SHP77 (cell line): ENCODE data around the gene FAM20A.
"Not testable (repeated sequence)": the region's sequence is repeated elsewhere in the genome, so short reads cannot be mapped to it uniquely, and the experiment has no call there.

Source experiments
- DNase-seq, 2 experiments: peaks; one replicate each; lab custom pipeline; 2025; lab: John Stamatoyannopoulos, UW

The FAM20A gene

GRCh38 chr17:68519051-68519450 is 82.1 kb downstream of the FAM20A start:
- not testable (repeated sequence) for DNase-seq

- DNase-seq: no peak
Measured at GRCh38 chr17:68518063-68518815, 82.9 kb downstream of the FAM20A start.

- DNase-seq: not testable (repeated sequence)
Measured at GRCh38 chr17:68517605-68518004, 83.6 kb downstream of the FAM20A start.

- no peak for DNase-seq
Measured at GRCh38 chr17:68516732-68517131, 84.4 kb downstream of the FAM20A start.

- no peak for DNase-seq
Measured at GRCh38 chr17:68514831-68515635, 86.1 kb downstream of the FAM20A start.

- no peak for DNase-seq
Measured at GRCh38 chr17:68513932-68514331, 87.2 kb downstream of the FAM20A start.

- DNase-seq: peak in 1 of 2 experiments; percentile 4
Measured at GRCh38 chr17:68512960-68513474, 88.2 kb downstream of the FAM20A start.

GRCh38 chr17:68512247-68512959 is 88.8 kb downstream of the FAM20A start, which contains the start of gene PRKAR1A:
Gene PRKAR1A, plus strand, starts transcription at chr17:68512430. Its CDS starts 2,970 bp downstream, at chr17:68515400.
- peak; percentile 94 for DNase-seq

- peak; percentile 80 to 83 for DNase-seq
Measured at GRCh38 chr17:68511671-68512246, 89.4 kb downstream of the FAM20A start.

GRCh38 chr17:68511254-68511670 is 89.9 kb downstream of the FAM20A start:
- no peak for DNase-seq

- DNase-seq: peak; percentile 30 to 75
Measured at GRCh38 chr17:68509141-68510057, 91.8 kb downstream of the FAM20A start.

GRCh38 chr17:68507576-68507975 is 93.6 kb downstream of the FAM20A start:
- no peak for DNase-seq

GRCh38 chr17:68505951-68506350 is 95.2 kb downstream of the FAM20A start:
- DNase-seq: no peak

- DNase-seq: no peak
Measured at GRCh38 chr17:68501074-68501473, 100.1 kb downstream of the FAM20A start.

- no peak for DNase-seq
Measured at GRCh38 chr17:68499587-68499986, 101.6 kb downstream of the FAM20A start.

GRCh38 chr17:68498479-68499326 is 102.5 kb downstream of the FAM20A start:
- DNase-seq: no peak

GRCh38 chr17:68497885-68498319 is 103.3 kb downstream of the FAM20A start:
- no peak for DNase-seq

GRCh38 chr17:68495081-68495480 is 106.1 kb downstream of the FAM20A start:
- DNase-seq: no peak

- not testable (repeated sequence) for DNase-seq
Measured at GRCh38 chr17:68492394-68493054, 108.6 kb downstream of the FAM20A start.
